ENCODE data around the gene CHAF1A.

CHAF1A gene

GRCh38 chr19:4369109-4369887 lies 33.1 kb upstream of the CHAF1A start:
- no peak for TF ChIP-seq CTCF (IDR thresholded peaks at IDR 0.05; ENCODE audit: insufficient read depth, low read length, missing control alignments)
- no peak for DNase-seq (ENCODE audit: low read depth, low spot score)
- ChIA-PET POLR2A (no interaction called here), CTCF (interaction anchor here (0.7 to 3.1 kb wide), 9 partner anchors 11 to 32 kb away, joined by 3 to 16 read pairs (median 4); partner anchors contain the start of genes CHAF1A, MPND and SH3GL1)
- H3K4me3 ChIP-seq (ENCODE audit: low read depth, low read length), result no peak overlapping the region

GRCh38 chr19:4369888-4370260 lies 32.6 kb upstream of the CHAF1A start:
- CTCF ChIA-PET, result interaction anchor here (0.7 to 3.1 kb wide), 10 partner anchors 10 to 103 kb away, joined by 3 to 16 read pairs (median 4); partner anchors contain the start of genes CHAF1A, MPND and SH3GL1
- H3K4me3 ChIP-seq (ENCODE audit: low read depth, low read length), result no peak overlapping the region
- POLR2A ChIA-PET, result no interaction called here
- TF ChIP-seq CTCF (IDR thresholded peaks at IDR 0.05; ENCODE audit: insufficient read depth, low read length, missing control alignments), result peak; percentile 62
- DNase-seq (ENCODE audit: low read depth, low spot score), result no peak

GRCh38 chr19:4370418-4371041 lies 31.9 kb upstream of the CHAF1A start:
- DNase-seq (ENCODE audit: low read depth, low spot score), result no peak
- TF ChIP-seq CTCF (IDR thresholded peaks at IDR 0.05; ENCODE audit: insufficient read depth, low read length, missing control alignments), result no peak
- CTCF ChIA-PET, result interaction anchor here (0.7 to 3.1 kb wide), 10 partner anchors 10 to 104 kb away, joined by 3 to 16 read pairs (median 4); partner anchors contain the start of genes CHAF1A, MPND and SH3GL1
- no peak overlapping the region for H3K4me3 ChIP-seq (ENCODE audit: low read depth, low read length)
- POLR2A ChIA-PET, result no interaction called here

- DNase-seq (ENCODE audit: low read depth, low spot score), result no peak
- ChIA-PET POLR2A (no interaction called here), CTCF (interaction anchor here (0.9 to 1.4 kb wide), 5 partner anchors 8 to 104 kb away, joined by 3 to 8 read pairs (median 3); partner anchors contain the start of genes CHAF1A and SH3GL1)
- TF ChIP-seq CTCF (IDR thresholded peaks at IDR 0.05; ENCODE audit: insufficient read depth, low read length, missing control alignments), result no peak
- H3K4me3 ChIP-seq (ENCODE audit: low read depth, low read length), result no peak overlapping the region
Observed at GRCh38 chr19:4371247-4372164, 30.9 kb upstream of the CHAF1A start.

- POLR2A ChIA-PET, result interaction anchor here (0.6 kb wide), 1 partner anchor 22 kb away, joined by 3 read pairs; no protein-coding TSS in a partner anchor
- no peak for DNase-seq (ENCODE audit: low read depth, low spot score)
- no peak overlapping the region for H3K4me3 ChIP-seq (ENCODE audit: low read depth, low read length)
- TF ChIP-seq CTCF (IDR thresholded peaks at IDR 0.05; ENCODE audit: insufficient read depth, low read length, missing control alignments), result no peak
- CTCF ChIA-PET, result interaction anchor here (0.9 to 1.4 kb wide), 4 partner anchors 9 to 30 kb away, joined by 3 to 8 read pairs (median 3); partner anchors contain the start of genes CHAF1A and SH3GL1
Observed at GRCh38 chr19:4372165-4373012, 30.1 kb upstream of the CHAF1A start.
